GM12874 (cell line): Measurements from ENCODE around the gene EPHB3.

Source experiments
- TF ChIP-seq, protein P1 (sequence below): IDR thresholded peaks from 2 replicates; pipeline ENCODE4 v1.5.1; 2011; ENCODE audit warnings: low read depth, mild to moderate bottlenecking, control low read depth, low read length, moderate library complexity; ENCODE audit not compliant: insufficient read depth

Gene EPHB3

DNA sequence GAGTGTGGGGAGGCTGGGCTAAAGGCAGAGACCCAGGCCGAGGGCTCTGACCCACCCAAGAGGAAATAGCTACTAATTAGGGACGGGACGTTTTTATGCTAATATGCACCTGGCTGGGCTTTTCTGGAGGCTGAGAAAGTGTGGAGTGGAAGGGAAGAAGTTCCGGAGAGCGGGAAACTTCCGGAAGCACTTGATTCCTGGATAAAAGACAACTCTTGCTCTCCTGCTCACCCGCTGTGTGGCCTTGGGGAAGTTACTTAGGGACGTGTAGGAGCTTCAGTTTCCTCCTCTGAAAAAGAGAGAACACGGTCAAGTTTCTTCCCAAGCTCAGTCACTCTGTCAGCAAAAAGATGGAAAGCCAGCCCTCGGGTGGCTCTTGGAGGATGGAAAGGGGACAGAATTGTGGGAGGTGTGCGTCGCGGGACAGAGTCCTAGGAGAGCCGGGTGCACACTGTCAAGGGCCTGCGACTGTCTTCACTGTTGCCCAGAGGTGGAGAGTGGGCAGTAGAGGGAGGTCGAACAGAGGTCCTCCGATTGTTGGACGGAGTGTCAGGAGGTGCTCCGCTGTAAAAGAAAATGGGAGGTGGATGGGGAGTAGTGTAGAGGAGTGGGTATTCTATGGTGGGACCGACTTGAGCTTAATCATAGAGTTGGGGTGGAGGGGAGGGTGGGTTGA is 43.2 kb downstream of the EPHB3 start:
- TF ChIP-seq, protein P1, sequence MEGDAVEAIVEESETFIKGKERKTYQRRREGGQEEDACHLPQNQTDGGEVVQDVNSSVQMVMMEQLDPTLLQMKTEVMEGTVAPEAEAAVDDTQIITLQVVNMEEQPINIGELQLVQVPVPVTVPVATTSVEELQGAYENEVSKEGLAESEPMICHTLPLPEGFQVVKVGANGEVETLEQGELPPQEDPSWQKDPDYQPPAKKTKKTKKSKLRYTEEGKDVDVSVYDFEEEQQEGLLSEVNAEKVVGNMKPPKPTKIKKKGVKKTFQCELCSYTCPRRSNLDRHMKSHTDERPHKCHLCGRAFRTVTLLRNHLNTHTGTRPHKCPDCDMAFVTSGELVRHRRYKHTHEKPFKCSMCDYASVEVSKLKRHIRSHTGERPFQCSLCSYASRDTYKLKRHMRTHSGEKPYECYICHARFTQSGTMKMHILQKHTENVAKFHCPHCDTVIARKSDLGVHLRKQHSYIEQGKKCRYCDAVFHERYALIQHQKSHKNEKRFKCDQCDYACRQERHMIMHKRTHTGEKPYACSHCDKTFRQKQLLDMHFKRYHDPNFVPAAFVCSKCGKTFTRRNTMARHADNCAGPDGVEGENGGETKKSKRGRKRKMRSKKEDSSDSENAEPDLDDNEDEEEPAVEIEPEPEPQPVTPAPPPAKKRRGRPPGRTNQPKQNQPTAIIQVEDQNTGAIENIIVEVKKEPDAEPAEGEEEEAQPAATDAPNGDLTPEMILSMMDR: no peak

DNA sequence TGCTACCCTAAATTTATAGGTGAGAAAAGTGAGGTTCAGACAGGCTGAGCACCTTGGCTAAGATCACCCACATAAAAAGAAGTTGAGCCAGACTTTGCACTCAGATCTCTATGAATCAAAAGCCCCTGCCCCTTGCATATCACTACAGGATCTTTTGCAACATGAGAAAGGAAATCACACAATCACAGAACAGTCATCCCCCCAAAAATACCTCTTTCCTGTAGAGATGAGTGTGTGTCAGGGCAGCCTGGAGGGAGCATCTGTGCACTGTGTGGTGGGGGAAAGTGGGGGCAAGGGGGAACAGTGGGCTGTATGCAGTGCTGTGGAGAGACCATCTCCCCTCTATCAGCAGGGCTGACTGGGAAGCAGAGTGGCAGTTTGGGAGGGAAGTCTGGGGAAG is 46.6 kb downstream of the EPHB3 start:
- TF ChIP-seq, protein P1: no peak

DNA sequence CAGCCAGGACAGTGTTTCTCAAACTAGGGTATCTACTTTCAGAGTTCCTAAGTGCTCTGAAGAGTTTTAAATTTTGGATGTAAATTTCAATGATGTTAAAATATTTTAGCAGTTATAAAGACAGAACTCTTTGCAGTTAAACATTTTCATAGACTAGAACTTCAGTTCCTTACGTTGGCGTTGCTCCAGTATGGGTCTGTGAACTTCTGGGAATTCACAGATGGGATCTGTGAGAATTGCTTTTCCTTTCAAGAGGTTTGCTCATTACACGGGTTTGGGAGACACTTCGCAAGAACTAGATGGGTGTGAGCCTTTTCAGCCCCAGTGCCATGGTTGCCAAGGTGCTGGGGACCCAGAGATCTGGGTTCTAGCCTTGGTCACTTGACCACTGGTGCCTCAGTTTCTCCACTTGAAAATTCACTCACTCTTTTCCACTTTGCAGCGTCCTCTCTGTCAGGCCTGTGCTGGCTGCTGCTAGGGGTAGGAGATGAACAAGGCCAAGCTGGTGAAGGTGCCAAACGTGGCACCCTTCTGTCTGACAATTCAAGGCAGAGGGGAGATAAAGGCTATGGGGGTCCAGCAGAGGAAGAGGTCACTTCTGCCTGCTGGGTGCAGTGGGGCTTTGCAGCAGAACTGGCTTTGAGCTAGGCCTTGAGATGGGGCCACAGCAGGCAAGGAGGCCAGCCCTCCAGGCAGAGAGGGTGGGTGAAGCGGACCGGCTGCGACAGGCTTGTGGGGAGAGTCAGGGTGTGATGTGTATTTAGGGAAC is 48.1 kb downstream of the EPHB3 start:
- TF ChIP-seq, protein P1: no peak

DNA sequence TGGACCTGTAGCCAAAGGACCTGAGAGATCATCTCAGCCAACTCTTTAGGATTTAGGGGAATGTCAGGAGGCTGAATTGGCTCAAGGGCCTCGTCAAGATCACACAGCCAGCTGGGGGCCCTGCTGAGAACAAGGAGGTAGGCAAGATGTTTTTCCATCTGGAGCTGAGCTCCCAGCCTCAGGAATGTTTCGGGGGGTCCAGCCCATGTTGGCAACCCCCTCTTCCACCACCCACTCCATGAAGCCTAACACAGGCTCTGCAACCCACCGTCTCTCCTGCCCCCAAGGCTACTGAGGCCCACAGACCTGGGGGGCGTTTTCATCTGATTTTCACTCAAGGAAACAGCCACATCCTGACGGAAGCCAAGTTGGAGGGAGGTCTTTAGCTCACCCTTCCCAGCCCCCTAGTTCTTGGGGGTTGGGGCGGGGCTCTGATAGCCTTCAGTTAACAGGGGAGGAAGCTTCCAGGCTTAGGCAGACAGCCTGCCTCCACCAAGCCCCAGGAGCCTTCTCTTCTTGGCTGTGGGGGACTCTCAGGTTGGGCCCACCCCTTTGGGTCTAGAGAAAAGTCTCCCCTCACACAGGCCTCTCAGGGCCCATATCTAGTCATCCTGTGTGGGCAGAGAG is 48.8 kb downstream of the EPHB3 start:
- TF ChIP-seq, protein P1: no peak

DNA sequence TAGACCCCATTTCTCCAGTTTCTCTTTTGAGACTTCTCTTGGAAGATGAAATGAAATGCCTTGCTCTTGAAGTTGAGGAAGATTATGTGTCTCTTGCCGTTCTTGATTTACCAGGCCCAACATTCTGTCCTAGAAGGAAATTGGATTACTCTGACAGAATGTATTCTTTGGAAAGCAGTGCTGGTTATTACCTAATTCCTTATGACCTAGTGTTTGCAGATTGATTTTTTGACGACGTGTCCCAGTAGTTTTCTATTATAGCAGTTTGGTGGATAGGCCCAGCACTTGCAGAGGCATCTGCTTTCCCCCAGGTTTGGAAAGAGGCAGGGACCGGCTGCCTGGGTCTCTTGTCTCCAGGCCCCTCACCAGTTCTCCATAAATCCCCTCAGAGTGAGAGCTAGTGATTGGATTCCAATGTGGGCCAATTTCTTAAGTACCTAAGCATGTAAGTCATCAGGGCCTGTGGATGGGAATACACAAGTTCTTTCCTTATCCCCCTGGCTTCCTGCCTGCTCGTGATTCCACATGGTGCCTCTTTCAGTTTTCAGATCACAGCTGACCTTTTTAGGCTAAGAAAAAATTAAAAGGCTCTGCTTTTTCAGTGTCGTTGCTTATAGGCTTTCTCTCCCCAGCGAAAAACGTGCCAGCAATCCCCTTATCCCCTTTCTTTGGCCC is 50.2 kb downstream of the EPHB3 start:
- TF ChIP-seq, protein P1: no peak

DNA sequence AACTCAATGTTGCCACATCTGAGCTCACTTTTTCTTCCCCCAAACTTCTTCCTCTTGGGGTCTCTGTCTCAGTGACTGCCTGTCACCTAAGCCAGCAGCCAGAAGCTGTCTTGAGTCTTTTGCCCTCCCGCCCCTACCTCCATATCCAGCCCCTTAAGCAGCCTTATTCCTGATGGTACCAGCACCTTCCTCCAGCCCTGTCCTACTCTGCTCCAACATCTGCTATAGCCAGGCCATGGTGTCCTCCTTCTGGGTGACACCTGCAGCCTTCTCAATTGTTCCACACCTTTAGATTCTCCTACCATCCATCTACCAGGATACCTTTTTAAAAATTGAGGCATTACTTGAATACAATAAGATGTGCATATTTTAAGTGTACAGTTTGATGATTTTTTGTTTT is 53.8 kb downstream of the EPHB3 start:
- TF ChIP-seq, protein P1: no peak

DNA sequence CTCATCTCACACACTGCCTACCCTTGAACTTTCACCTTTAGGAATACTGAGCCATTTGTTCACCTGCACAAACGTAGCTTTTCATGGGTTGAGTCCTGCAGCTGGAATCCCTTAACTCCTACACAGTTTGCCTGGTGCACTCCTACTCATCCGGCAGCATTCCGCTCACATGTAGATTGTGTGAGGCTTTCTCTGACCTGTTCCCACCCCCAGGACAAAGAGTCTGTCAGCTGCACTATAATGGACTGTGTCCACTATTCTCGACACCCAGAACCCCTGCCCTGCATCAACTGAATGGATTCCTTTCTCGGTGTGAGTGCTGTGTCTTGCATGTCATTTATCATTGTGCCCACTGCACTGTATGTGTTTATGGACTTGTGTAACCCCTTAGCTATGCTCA is 54.9 kb downstream of the EPHB3 start:
- TF ChIP-seq, protein P1: no peak
